Kidney (tissue), 14 donors: ENCODE data around the gene OR2L8. TPM values are rescaled to one million over a fixed set of nuclear protein-coding genes. Genes with fewer than 3 reads are reported as not detected.

Experiments used
- DNase-seq, 5 donors: peaks; one replicate each; pipeline ENCODE4 v3.0.0-alpha.2; 2013 to 2020
- FAIRE-seq: peaks from 2 replicates; lab custom pipeline; 2012; peaks lifted over from hg19 to GRCh38; lab: Jason Lieb, UNC
- H3K27ac ChIP-seq, 2 donors: one replicate each; pipeline ENCODE4 v1.7.0; 2013; ENCODE audit warnings: low read depth in 2 of 2, low read length in 2 of 2, inconsistent platforms in 1 of 2
- H3K27me3 ChIP-seq: one replicate; pipeline ENCODE4 v1.7.1; 2013; ENCODE audit warnings: low read length, inconsistent platforms; ENCODE audit not compliant: control insufficient read depth, insufficient read depth
- H3K36me3 ChIP-seq, 3 donors: one replicate each; pipeline versions ENCODE4 v1.7.0 to v1.7.1; 2013; ENCODE audit warnings: low read length in 3 of 3, control low read depth in 1 of 3, inconsistent platforms in 1 of 3; ENCODE audit not compliant: insufficient read depth in 3 of 3, control insufficient read depth in 2 of 3
- H3K4me1 ChIP-seq, 3 donors: one replicate each; pipeline versions ENCODE4 v1.7.0 to v1.7.1; 2013; ENCODE audit warnings: low read length in 3 of 3, inconsistent platforms in 1 of 3, low read depth in 1 of 3; ENCODE audit not compliant: control insufficient read depth in 2 of 3, insufficient read depth in 2 of 3
- H3K4me3 ChIP-seq, 3 donors: one replicate each; pipeline versions ENCODE4 v1.7.0 to v1.8.1; 2013; ENCODE audit warnings: low read length in 3 of 3, control low read depth in 1 of 3, inconsistent platforms in 1 of 3
- H3K9ac ChIP-seq, 3 donors: one replicate each; pipeline versions ENCODE4 v1.7.0 to v1.7.1; 2013; ENCODE audit warnings: low read length in 3 of 3, control low read depth in 1 of 3, inconsistent platforms in 1 of 3
- H3K9me3 ChIP-seq, 3 donors: one replicate each; pipeline versions ENCODE4 v1.7.0 to v1.7.1; 2013; ENCODE audit warnings: low read length in 3 of 3, control low read depth in 1 of 3, inconsistent platforms in 1 of 3; ENCODE audit not compliant: control insufficient read depth in 2 of 3, insufficient read depth in 1 of 3
- CTCF ChIP-seq: IDR thresholded peaks from 3 replicates; pipeline ENCODE4 v1.5.1; 2012; ENCODE audit warnings: mild to moderate bottlenecking, moderate library complexity, borderline replicate concordance; ENCODE audit not compliant: insufficient read depth; ENCODE audit errors: extremely low read depth
- intact Hi-C: fragments of 100-400 bp; cut with DNase I; formaldehyde crosslinking; loops from one replicate; pipeline ENCODE4 v1.11.1; 2022
- polyA plus RNA-seq: library from polyadenylated mRNA; stranded (reverse); fragments of 350-450 nt; fragmentation: Illumina TruSeq; extraction: RNeasy Lipid Tissue Mini Kit (QIAGEN cat#74804); gene quantifications from one replicate; pipeline ENCODE4 v1.2.3, GENCODE V29; 2014; ENCODE audit warnings: low read depth, low replicate concordance; ENCODE audit not compliant: insufficient read depth
- total RNA-seq: library from RNA; stranded (reverse); fragmentation: NEBNext Ultra II Directional; extraction: Animal tissue kit (Norgen Biotek cat#: 25700); gene quantifications from one replicate; pipeline ENCODE4 v1.2.1, GENCODE V29; 2021
- donor health status: control.
- donor health status: control.
- donor health status: control.
- donor health status: control.
- donor health status: control.
- donor health status: DM: yes; HTN: yes; CAD: no.
- donor health status: Normal renal cell carcinoma (clear cell type).

The OR2L8 gene
- total and polyA plus RNA-seq, 2 donors from 2014 or later: not detected

GRCh38 chr1:247905910-247906503, 42.7 kb upstream of the OR2L8 start:
- Histone ChIP-seq H3K27me3 (no peaks in the 10 kb centered on the region), H3K9ac (no peak overlapping the region), H3K9me3 (peaks cover 0 to 2% (median 0%) of the 10 kb centered on the region in 3 donors), H3K4me1 (no peaks in the 10 kb centered on the region), H3K4me3 (peak overlapping the region in 1 of 3 donors; percentile 21), H3K36me3 (no peaks in the 10 kb centered on the region), H3K27ac (no peak overlapping the region)
- FAIRE-seq (no peak), DNase-seq (no peak)
- no peak for TF ChIP-seq CTCF
- intact Hi-C loops: no loop called here

- H3K36me3 ChIP-seq: no peaks in the 10 kb centered on the region
- H3K9me3 ChIP-seq: peaks cover 0 to 2% (median 0%) of the 10 kb centered on the region in 3 donors
- no peaks in the 10 kb centered on the region for H3K4me1 ChIP-seq
- no peak for TF ChIP-seq CTCF
- intact Hi-C loops: no loop called here
- no peak overlapping the region for H3K27ac ChIP-seq
- H3K27me3 ChIP-seq: no peaks in the 10 kb centered on the region
- no peak for FAIRE-seq
- peak overlapping the region in 1 of 3 donors; percentile 21 for H3K4me3 ChIP-seq
- DNase-seq: peak in 1 of 5 donors; percentile 3
- H3K9ac ChIP-seq: no peak overlapping the region
Measured at GRCh38 chr1:247906504-247907047, 42.1 kb upstream of the OR2L8 start.

GRCh38 chr1:247908766-247909165, 39.9 kb upstream of the OR2L8 start:
- intact Hi-C loops: no loop called here

More at GRCh38 chr1:247908766-247909165, 39.9 kb upstream of the OR2L8 start:
- H3K4me3 ChIP-seq: no peak overlapping the region
- TF ChIP-seq CTCF: no peak
- H3K27me3 ChIP-seq: no peaks in the 10 kb centered on the region
- no peaks in the 10 kb centered on the region for H3K4me1 ChIP-seq
- H3K36me3 ChIP-seq: no peaks in the 10 kb centered on the region
- H3K9ac ChIP-seq: no peak overlapping the region
- FAIRE-seq (no peak), DNase-seq (no peak)
- H3K27ac ChIP-seq: no peak overlapping the region
- peaks cover 0 to 2% (median 0%) of the 10 kb centered on the region in 3 donors for H3K9me3 ChIP-seq
